HG02884 (cell line): ENCODE measurements around the gene CD69.
"Not testable (repeated sequence)": the region's sequence is repeated elsewhere in the genome, so short reads cannot be mapped to it uniquely, and the experiment has no call there.

Experiments used
- ATAC-seq: cut with Tn5 transposase; IDR thresholded peaks from one replicate; pipeline ENCODE4 v1.9.1; 2021; ENCODE audit warnings: mild to moderate bottlenecking, moderate library complexity; ENCODE audit not compliant: unreplicated experiment

CD69 gene

GRCh38 chr12:9724023-9724422, 36.7 kb downstream of the CD69 start:
- ATAC-seq, result no peak

GRCh38 chr12:9721394-9722092, 39.2 kb downstream of the CD69 start:
- ATAC-seq, result peak; percentile 56

- peak; percentile 38 for ATAC-seq
These were observed 40.9 kb downstream of the CD69 start for GRCh38 chr12:9719790-9720189.

GRCh38 chr12:9718968-9719367, 41.7 kb downstream of the CD69 start:
- ATAC-seq, result no peak

- ATAC-seq, result no peak
These were observed 43.4 kb downstream of the CD69 start for GRCh38 chr12:9717070-9717925.

DNA sequence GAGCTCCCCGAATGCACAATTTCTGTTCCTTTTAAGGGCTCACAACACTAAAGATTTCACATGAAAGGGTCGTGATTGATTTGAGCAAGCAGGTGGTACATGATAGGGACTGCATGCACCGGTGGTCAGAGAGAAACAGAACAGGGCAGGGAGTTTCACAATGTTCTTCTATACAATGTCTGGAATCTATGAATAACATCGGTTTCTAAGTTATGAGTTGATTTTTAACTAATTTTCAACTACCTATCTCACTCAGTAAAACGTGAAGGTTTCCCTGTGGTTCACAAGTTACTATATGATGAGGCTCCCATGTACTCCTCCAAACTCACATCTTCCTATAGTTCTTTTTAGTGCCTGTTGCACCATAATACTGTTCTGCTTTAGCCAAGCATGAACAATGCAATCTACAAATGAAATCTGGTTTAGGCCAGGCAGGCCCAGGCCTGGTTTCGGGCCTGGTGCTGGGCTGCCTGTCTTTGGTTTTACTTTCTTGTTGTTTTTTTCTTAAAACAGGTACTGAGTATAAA, 47.6 kb downstream of the CD69 start:
- peak; percentile 70 for ATAC-seq

DNA sequence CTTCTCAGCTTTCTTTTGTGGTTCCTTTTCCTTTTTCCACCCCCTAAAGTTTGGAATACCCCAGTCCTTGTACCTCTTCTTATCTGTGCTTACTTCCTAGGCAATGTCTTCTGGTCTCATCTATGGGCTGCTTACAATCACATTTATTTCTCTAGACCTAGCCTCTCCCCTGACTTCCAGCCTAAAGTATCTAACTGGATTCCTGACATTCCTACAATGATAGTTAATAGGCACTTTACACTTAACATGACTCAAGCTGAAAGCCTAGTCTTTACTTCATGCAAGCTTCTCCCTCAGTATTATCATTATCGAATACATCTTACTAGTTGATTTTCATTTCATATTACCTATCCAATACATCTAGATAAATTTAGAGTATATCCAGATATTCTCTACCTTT, 49.0 kb downstream of the CD69 start:
- no peak for ATAC-seq

GRCh38 chr12:9710584-9711375, 49.9 kb downstream of the CD69 start:
- ATAC-seq, result no peak

GRCh38 chr12:9708853-9709252, 51.8 kb downstream of the CD69 start:
- no peak for ATAC-seq

DNA sequence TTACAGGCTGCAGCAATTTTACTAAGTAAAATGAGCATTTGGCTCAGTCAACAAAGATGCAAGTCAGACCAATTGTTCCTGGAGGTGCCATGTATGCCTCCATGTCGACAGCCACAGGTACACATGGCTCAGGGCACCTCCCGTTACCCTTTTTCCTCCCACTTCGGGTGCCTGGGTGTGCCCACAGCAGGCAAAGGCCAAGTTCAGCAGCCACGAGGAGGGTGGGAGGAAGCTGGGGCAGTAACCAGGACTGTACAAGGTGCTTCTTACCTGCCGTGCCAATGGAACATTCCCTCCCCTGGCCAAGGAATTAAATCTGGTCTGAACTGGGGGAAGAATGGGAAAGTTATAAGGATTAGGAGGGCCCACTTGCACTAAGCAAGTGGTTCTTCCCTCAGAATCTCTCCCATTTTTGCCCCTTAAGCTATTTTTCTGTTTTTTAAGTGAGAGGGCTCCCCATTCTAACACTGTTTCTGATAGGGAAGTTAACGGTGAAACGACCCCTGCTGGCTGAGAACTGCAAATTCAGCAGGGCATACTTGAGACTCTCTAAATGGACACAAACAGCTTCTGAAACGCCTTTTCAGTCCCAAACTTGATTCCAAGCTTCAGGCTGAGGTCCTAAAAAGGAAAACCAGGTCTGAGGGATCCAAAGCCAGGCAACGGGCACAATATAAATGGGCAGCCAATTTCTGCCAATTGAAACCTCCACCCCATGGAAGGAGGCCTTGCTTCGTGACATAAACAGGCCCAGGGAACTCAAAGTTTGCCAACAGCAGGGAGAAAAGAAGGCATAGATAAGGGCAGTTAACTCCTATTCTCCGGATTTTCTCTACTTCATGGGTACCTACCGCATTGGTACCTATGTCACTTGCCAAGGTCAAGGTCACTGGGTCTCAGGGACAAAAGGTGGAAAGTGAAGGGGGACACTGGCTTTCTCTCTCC, 52.6 kb downstream of the CD69 start:
- ATAC-seq, result no peak

- ATAC-seq, result no peak
These were observed 53.3 kb downstream of the CD69 start for GRCh38 chr12:9707356-9707755.

GRCh38 chr12:9706086-9706685, 54.5 kb downstream of the CD69 start:
- ATAC-seq, result no peak

- not testable (repeated sequence) for ATAC-seq
These were observed 56.1 kb downstream of the CD69 start for GRCh38 chr12:9704561-9704960.
